Type B pancreatic cell (in vitro differentiated cells): ENCODE results near the gene KEL. TPM values are rescaled to one million over a fixed set of nuclear protein-coding genes. Genes with fewer than 3 reads are reported as not detected.

Experiments used
- DNase-seq: peaks from one replicate; pipeline ENCODE4 v3.0.0; 2021; ENCODE audit warnings: mixed read lengths; ENCODE audit not compliant: unreplicated experiment; ENCODE audit errors: extremely low spot score
- H3K27ac Mint-ChIP-seq: 2 replicates; pipeline ENCODE4 v1.8.0; 2021; ENCODE audit warnings: mild to moderate bottlenecking, mixed read lengths
- H3K27me3 Mint-ChIP-seq: 2 replicates; pipeline ENCODE4 v1.8.0; 2021; ENCODE audit warnings: mixed read lengths
- H3K36me3 Mint-ChIP-seq: 2 replicates; pipeline ENCODE4 v1.8.0; 2021; ENCODE audit warnings: mixed read lengths
- H3K4me1 Mint-ChIP-seq: one replicate; pipeline ENCODE4 v1.8.0; 2021; ENCODE audit warnings: mixed read lengths; ENCODE audit not compliant: unreplicated experiment
- H3K4me3 Mint-ChIP-seq: 2 replicates; pipeline ENCODE4 v1.8.0; 2021; ENCODE audit warnings: mild to moderate bottlenecking, mixed read lengths
- H3K9me3 Mint-ChIP-seq: 2 replicates; pipeline ENCODE4 v1.8.0; 2021; ENCODE audit warnings: mixed read lengths
- CTCF ChIP-seq: fragments of 200-600 bp; sonication (generic); conservative IDR thresholded peaks from 2 replicates; pipeline ENCODE4 v1.5.0; 2021; ENCODE audit warnings: antibody characterized with exemption, mild to moderate bottlenecking
- total RNA-seq: library from RNA; stranded (reverse); gene quantifications from 2 replicates; pipeline ENCODE4 v1.2.1, GENCODE V29; 2021; ENCODE audit warnings: low replicate concordance

The KEL gene
- total RNA-seq, 1 donor from 2014 or later: 2.8 TPM

DNA sequence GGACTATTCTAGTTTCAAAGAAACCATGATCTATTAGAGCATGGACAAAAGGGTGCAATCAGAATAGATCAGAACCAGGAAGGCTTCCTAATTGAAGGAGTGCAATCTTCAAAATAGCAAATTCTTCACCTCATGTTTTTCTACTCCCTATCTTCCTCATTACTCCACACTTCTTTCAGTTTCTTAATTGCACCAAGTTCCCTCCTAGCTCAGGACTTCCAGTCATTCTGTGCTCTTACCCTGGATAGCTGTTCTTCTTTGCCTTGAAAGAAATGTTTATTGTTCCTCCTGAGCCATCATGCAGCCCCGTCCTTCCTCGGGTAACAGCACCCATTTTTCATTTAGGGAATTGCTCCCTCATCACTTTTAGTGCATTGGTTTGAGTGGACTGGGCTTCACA lies 51.7 kb downstream of the KEL start:
- Mint-ChIP-seq H3K4me3 (no peak overlapping the region), H3K36me3 (no peaks in the 10 kb centered on the region), H3K27ac (peak overlapping the region; percentile 74), H3K4me1 (no peaks in the 10 kb centered on the region), H3K9me3 (peaks cover 3% of the 10 kb centered on the region), H3K27me3 (no peaks in the 10 kb centered on the region)
- no peak for DNase-seq
- no peak for TF ChIP-seq CTCF

DNA sequence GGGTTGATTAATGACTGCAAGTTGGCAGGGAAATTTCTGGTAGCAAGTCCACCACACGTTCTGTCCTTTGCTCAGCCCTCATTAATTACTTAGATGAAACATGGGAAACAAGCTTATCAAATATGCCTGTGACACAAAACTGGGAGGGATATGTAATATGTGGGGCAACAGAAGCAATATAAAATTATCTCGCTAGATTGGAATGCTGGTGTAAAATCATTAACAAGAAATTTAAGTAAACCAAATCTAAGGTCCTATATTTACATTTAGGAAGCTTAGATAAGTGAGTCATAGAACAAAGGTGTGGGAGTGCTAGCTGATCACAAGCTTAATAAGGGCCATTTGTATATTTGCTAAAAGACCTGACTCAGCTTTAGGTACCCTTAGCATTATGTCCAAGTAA lies 52.1 kb downstream of the KEL start:
- TF ChIP-seq CTCF: no peak
- DNase-seq: no peak
- Mint-ChIP-seq H3K36me3 (no peaks in the 10 kb centered on the region), H3K9me3 (peaks cover 3% of the 10 kb centered on the region), H3K27me3 (no peaks in the 10 kb centered on the region), H3K4me1 (no peaks in the 10 kb centered on the region), H3K27ac (peak overlapping the region; percentile 74), H3K4me3 (no peak overlapping the region)

DNA sequence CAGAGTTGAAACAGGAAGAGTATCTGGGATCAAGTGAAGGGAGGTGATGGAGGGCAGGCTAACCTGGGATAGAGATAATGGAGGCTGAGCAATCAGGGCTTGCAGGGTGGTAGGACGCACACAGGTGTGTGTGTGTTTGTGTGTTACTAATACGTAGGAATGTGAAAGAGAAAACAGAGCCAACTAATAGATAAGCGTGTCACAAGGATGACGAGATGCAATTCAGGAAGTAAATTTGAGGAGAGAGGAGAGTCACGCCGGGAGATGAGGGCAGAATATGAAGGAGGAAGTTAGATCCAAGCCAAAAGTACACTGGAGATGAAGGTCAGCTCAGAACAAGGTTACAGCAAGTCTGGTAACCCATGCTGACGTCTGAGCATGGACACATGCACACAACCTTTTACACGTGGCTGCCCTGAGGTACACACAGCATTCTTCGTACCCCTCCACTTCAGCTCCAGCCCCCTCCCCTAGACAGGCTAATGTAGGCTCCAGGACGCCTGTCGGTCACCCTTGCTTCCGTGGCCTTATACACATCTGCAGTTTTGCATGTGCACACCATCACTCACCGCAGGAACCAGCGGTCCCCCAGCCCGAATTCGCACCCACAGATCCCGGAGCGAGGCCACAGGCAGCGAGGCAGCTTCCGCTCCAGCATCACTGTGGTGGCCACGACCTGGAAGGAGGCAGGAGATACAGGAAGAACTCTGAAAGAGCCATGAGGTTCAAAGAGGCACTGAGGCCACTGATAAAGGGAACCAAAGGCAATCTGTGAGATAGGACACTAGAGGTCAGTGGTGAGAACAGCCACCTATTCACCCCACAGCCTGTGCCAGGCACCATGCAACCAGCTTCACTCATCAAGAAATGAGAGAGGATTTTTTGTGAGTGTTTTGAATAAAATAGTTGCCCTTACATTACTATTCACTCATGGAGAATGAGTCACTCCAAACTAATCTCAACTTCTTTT lies 53.0 kb downstream of the KEL start:
- Mint-ChIP-seq H3K4me3 (no peak overlapping the region), H3K4me1 (no peaks in the 10 kb centered on the region), H3K27ac (peak overlapping the region; percentile 74), H3K36me3 (no peaks in the 10 kb centered on the region), H3K9me3 (peaks cover 3% of the 10 kb centered on the region), H3K27me3 (no peaks in the 10 kb centered on the region)
- TF ChIP-seq CTCF: peak; percentile 27
- DNase-seq: no peak

GRCh38 chr7:142908290-142908689 lies 53.9 kb downstream of the KEL start:
- H3K4me3 Mint-ChIP-seq: no peak overlapping the region
- H3K27me3 Mint-ChIP-seq: no peaks in the 10 kb centered on the region
- DNase-seq: no peak
- H3K4me1 Mint-ChIP-seq: no peaks in the 10 kb centered on the region
- no peaks in the 10 kb centered on the region for H3K36me3 Mint-ChIP-seq
- H3K27ac Mint-ChIP-seq: no peak overlapping the region
- peaks cover 3% of the 10 kb centered on the region for H3K9me3 Mint-ChIP-seq
- TF ChIP-seq CTCF: no peak

DNA sequence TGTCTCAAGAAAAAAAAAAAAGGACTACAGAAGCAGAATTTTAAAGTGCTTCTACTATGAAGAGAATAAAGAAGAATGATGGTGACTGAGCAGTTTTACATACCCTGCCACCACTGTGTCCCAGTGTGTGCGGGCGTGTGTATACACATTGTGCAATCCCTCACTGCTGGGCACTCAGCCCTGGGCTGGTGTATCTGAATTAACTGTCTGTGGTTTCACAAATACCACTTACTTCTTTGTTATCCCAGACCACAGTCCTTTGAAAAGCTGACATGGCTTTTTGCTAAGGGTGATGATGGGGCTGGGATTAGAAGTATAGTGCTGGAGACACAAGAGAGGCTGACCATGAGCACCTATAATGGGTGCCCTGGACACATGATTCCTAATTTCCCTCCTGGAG lies 55.5 kb downstream of the KEL start:
- Mint-ChIP-seq H3K4me1 (no peaks in the 10 kb centered on the region), H3K9me3 (peaks cover 3% of the 10 kb centered on the region), H3K4me3 (no peak overlapping the region), H3K27me3 (no peaks in the 10 kb centered on the region), H3K27ac (no peak overlapping the region), H3K36me3 (no peaks in the 10 kb centered on the region)
- TF ChIP-seq CTCF: no peak
- DNase-seq: no peak
